LNCAP (cell line): Measurements from ENCODE around the gene RASAL2.

Experiments used
- CTCF ChIP-seq: fragments of 450-650 bp; IDR thresholded peaks from 2 replicates; pipeline ENCODE4 v1.5.1; 2017; ENCODE audit warnings: mild to moderate bottlenecking

Gene RASAL2

DNA sequence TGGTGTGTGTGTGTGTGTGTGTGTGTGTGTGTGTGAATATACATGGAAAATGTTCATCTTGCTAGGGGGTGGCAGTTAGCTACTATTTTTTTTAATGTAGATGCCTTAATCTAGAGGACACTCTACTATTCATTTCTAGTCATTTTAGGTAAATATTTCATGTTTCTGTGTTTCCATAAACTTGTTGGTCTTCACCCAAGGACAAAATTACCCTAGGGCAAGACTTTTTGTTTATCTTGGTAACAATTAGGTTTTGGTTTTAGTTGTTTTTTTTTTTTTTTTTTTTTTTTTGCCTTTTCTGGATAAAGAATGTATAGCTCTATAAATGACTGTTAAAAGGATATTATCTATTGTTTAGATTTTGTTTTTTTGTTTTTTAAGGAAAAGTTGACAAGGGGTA is 370.7 kb downstream of the RASAL2 start:
- TF ChIP-seq CTCF: no peak

- no peak for TF ChIP-seq CTCF
Observed at GRCh38 chr1:178465011-178465410, 371.1 kb downstream of the RASAL2 start.

GRCh38 chr1:178467837-178468236 is 373.9 kb downstream of the RASAL2 start:
- no peak for TF ChIP-seq CTCF

- no peak for TF ChIP-seq CTCF
Observed at GRCh38 chr1:178470411-178470960, 376.6 kb downstream of the RASAL2 start.

DNA sequence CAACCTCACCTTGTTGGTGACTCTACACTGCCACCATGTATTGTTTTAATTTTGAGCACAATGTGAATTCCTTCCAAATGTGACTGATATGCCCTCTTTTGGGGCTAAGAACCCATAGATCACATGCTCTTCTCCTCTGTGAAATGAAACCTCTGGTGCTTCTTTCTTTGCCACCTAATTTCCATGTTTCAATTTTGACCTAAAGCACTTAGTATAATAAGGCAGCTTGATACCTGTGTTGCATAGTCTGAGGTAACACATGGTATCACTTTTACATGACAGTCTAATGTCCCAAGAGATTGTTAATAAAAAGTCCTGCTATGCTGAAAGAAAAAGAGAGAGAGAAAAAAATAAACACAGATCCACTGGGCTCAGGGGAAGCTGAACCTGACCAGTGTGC is 378.6 kb downstream of the RASAL2 start:
- no peak for TF ChIP-seq CTCF

DNA sequence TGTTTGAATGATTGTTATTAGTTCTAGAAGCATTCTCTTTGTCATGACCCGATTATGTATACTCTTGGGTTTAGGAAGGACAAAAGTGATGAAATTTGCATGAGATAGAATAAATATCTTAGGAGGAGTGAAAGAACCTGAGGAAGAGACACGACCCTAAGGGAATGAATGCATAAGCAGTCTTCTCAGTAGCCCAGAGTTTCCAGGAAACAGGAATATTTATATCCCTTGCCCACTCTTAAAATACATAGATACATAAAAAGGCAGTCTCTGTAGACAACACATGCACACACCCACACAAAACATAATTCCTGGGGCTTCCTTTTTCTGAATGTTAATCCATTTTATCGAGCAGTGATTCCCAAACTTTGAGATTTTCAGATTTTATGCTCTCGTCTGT is 383.5 kb downstream of the RASAL2 start:
- TF ChIP-seq CTCF: no peak

- no peak for TF ChIP-seq CTCF
Observed at GRCh38 chr1:178477841-178478240, 383.9 kb downstream of the RASAL2 start.
